Fibroblast of lung (primary cell): ENCODE data around the gene FCGBP. TPM values are rescaled to one million over a fixed set of nuclear protein-coding genes. Genes with fewer than 3 reads are reported as not detected.
"Not testable (repeated sequence)": the region's sequence is repeated elsewhere in the genome, so short reads cannot be mapped to it uniquely, and the experiment has no call there.

Experiments
- DNase-seq, 2 donors: peaks; one replicate each; pipeline versions ENCODE4 v3.0.0 to v3.0.0-alpha.2; 2010; ENCODE audit warnings: low read depth in 2 of 2
- H2AFZ ChIP-seq: 2 replicates; pipeline ENCODE4 v1.5.1; 2012; ENCODE audit warnings: low read length, control low read depth, inconsistent platforms
- H3K27ac ChIP-seq: 2 replicates; pipeline ENCODE4 v1.5.1; 2011; ENCODE audit warnings: low read length, control low read depth; ENCODE audit not compliant: insufficient read depth
- H3K27me3 ChIP-seq: 2 replicates; pipeline ENCODE4 v1.5.1; 2011; ENCODE audit warnings: mild to moderate bottlenecking, low read length; ENCODE audit not compliant: control insufficient read depth, insufficient read depth
- H3K36me3 ChIP-seq: 2 replicates; pipeline ENCODE4 v1.5.1; 2011; ENCODE audit warnings: low read length; ENCODE audit not compliant: control insufficient read depth, insufficient read depth
- H3K4me1 ChIP-seq: 2 replicates; pipeline ENCODE4 v1.5.1; 2011; ENCODE audit warnings: low read length; ENCODE audit not compliant: control insufficient read depth, insufficient read depth; ENCODE audit errors: extremely low read depth
- H3K4me2 ChIP-seq: 2 replicates; pipeline ENCODE4 v1.5.1; 2011; ENCODE audit warnings: low read length, control low read depth; ENCODE audit not compliant: insufficient read depth; ENCODE audit errors: extremely low read depth
- H3K4me3 ChIP-seq, 4 experiments: fragments of 200-600 bp in 1 of 4; sonication (generic) in 1 of 4; replicated peaks in 1 of 4; 2 replicates each; pipeline ENCODE4 v1.5.1; 2011 to 2016; ENCODE audit warnings: low read length in 4 of 4, low read depth in 3 of 4, mild to moderate bottlenecking in 3 of 4, control low read depth in 2 of 4, inconsistent platforms in 1 of 4, mixed read lengths in 1 of 4; ENCODE audit not compliant: insufficient read depth in 1 of 4; ENCODE audit errors: control extremely low read depth in 1 of 4
- H3K79me2 ChIP-seq: 2 replicates; pipeline ENCODE4 v1.5.1; 2012; ENCODE audit warnings: mild to moderate bottlenecking, low read length, inconsistent platforms; ENCODE audit not compliant: control insufficient read depth, insufficient read depth
- H3K9ac ChIP-seq: 2 replicates; pipeline ENCODE4 v1.5.1; 2011; ENCODE audit warnings: mild to moderate bottlenecking, low read length, control low read depth; ENCODE audit not compliant: insufficient read depth
- H3K9me3 ChIP-seq: 2 replicates; pipeline ENCODE4 v1.5.1; 2012; ENCODE audit warnings: low read depth, low read length; ENCODE audit not compliant: control insufficient read depth, insufficient read depth
- H4K20me1 ChIP-seq: 2 replicates; pipeline ENCODE4 v1.5.1; 2011; ENCODE audit warnings: low read length; ENCODE audit not compliant: control insufficient read depth, insufficient read depth; ENCODE audit errors: extremely low read depth
- polyA plus RNA-seq, 2 donors: library from polyadenylated mRNA; depleted of rRNA in 1 of 2; stranded (reverse) in 1 of 2; unstranded in 1 of 2; fragments of >200 nt; gene quantifications; 2 replicates each; pipeline ENCODE4 v1.2.1, GENCODE V29; 2011 to 2012; ENCODE audit warnings: missing spikeins in 1 of 2
- total RNA-seq: library from RNA; depleted of rRNA; stranded (reverse); fragments of >200 nt; gene quantifications from 2 replicates; pipeline ENCODE4 v1.2.1, GENCODE V29; 2014

Gene FCGBP
- total and polyA plus RNA-seq, 2 donors (not counting 1 experiment from before 2014, with no cell fraction given) = 0.02 to 0.33 TPM

DNA sequence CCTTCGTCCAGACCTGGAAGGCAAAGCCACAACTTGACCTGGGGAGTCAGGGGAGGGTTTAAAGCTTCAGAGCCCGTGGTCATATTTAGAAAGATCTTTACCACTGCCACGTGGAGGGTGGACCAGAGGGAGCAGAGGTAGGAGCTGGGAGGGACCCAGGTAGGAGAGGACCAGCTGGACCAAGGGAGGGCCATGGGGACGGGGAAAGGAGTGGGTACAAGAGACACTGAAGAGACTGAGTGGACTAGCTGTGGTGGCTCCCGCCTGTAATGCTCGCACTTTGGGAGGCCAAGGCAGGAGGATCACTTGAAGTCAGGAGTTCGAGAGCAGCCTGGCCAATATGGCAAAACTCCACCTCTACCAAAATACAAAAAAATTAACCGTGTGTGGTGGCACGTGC is 49.7 kb downstream of the FCGBP start:
- not testable (repeated sequence) for H3K36me3 ChIP-seq, H3K9me3 ChIP-seq, H3K4me2 ChIP-seq, H3K4me1 ChIP-seq, H4K20me1 ChIP-seq, H3K9ac ChIP-seq, DNase-seq, H3K27me3 ChIP-seq, H2AFZ ChIP-seq, H3K4me3 ChIP-seq, H3K79me2 ChIP-seq, H3K27ac ChIP-seq

Other genes with a start within 250 kb of the FCGBP start
- not detected in 2 replicates for gene LGALS14, start 230.2 kb downstream of the FCGBP start, total RNA-seq
- gene LGALS14, start 230.2 kb downstream of the FCGBP start, polyA plus RNA-seq = not detected in 2 replicates
- not detected in 2 replicates for gene CLC, start 196.6 kb downstream of the FCGBP start, total RNA-seq
- gene CLC, start 196.6 kb downstream of the FCGBP start, polyA plus RNA-seq = not detected in 2 replicates
- gene LEUTX, start 155.8 kb downstream of the FCGBP start, total RNA-seq = not detected in 2 replicates
- gene LEUTX, start 155.8 kb downstream of the FCGBP start, polyA plus RNA-seq = not detected in 2 replicates
- 8.5 and 12.2 TPM in 2 replicates for gene DYRK1B, start 100.5 kb downstream of the FCGBP start, total RNA-seq
- gene DYRK1B, start 100.5 kb downstream of the FCGBP start, polyA plus RNA-seq = 7.5 and 7.7 TPM in 2 replicates
- gene FBL, start 88.3 kb downstream of the FCGBP start, total RNA-seq = 127 and 137 TPM in 2 replicates
- 177 and 320 TPM in 2 replicates for gene FBL, start 88.3 kb downstream of the FCGBP start, polyA plus RNA-seq
- gene PSMC4, start 36.5 kb upstream of the FCGBP start, total RNA-seq = 65.2 and 75.1 TPM in 2 replicates
- 76.0 and 113 TPM in 2 replicates for gene PSMC4, start 36.5 kb upstream of the FCGBP start, polyA plus RNA-seq
- 10.5 and 15.7 TPM in 2 replicates for gene ZNF546, start 62.4 kb upstream of the FCGBP start, total RNA-seq
- gene ZNF546, start 62.4 kb upstream of the FCGBP start, polyA plus RNA-seq = 1.0 and 1.6 TPM in 2 replicates
- gene ZNF780B, start 121.6 kb upstream of the FCGBP start, total RNA-seq = 17.2 and 20.8 TPM in 2 replicates
- gene ZNF780B, start 121.6 kb upstream of the FCGBP start, polyA plus RNA-seq = 8.9 TPM in 2 replicates
- gene ZNF780A, start 156.3 kb upstream of the FCGBP start, total RNA-seq = 12.8 and 17.3 TPM in 2 replicates
- 10.2 and 14.7 TPM in 2 replicates for gene ZNF780A, start 156.3 kb upstream of the FCGBP start, polyA plus RNA-seq